ENCODE data around the gene SYNE1.

Gene SYNE1

DNA sequence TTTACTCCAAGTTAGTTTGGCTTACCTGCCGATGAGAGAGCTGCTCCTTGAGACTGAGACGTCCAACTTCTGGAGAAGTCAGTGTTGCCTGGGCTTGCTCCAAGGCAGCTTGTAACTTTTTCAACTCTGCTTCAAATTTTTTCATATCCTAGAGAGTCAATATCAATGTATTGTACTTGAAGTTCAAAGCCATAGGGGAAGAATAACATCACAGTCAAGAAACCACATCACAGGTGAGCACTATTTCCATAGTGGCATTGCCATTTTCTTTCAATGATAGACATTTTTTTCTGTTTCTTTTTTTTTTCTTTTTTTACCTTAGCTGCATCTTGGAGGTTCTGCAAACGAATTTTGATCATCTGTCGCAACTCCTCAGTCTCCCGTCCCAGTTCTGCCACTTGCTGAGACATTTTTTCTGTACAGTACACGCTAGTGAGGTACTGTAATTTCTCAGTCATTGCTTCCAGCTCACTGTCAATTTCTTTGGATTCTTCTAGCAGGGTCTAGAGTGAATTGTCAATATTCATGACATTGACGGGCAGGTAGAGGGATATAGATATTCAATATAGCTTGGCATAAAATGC is 326.7 kb downstream of the SYNE1 start:
- DNase-seq, result no peak

DNA sequence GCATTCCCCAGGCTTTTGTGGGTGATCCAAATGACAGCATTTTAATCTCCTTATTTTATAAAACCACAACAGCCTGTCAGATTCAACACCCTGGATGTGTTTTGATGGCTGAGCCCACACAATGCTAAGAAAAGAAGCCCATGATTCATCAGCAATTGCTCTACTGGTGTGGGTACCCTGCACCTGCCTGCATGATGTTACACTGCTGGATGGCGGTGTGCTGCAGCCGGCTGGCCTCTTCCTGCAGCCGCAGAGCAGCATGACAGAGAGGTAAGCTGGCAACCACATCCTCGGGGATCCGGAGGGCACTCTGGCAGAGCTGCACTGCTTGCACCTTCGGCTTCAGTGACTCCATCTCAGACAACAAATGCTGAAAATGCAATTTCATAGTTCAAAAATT is 327.5 kb downstream of the SYNE1 start:
- DNase-seq, result no peak

DNA sequence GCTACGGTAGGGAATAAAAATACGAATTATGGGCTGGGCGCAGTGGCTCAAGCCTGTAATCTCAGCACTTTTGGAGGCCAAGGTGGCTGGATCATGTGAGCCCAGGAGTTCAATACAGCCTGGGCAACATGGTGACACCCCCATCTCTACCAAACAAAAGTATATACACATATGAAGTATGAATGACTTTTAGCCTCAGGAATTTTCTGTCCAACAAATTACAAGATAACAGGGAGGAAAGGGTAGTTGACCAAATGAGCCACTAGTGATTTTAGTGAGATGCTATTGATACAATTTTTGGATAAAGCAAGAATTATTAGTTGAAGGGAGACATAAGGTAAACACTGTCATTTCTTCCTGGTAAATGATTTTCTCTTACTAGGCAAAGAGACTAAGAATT is 328.2 kb downstream of the SYNE1 start:
- no peak for DNase-seq

DNA sequence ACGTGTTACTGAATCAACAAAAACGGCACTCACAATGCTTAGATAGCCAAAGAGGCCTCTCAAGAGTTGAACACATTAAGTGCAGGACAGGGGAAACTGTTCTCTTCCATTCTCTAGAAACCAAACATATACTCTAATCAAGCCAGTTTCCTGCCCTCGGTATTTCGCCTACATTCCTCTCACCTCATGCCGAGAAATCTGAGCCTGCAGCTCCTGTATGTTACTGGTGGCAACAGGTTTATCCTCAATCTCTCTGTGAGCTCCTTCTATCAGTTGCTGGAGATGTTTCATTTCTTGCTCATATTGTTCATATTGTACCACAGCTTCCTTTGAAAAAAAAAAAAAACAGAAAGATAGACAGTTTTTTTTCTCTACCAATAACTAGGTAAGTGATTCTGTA is 328.9 kb downstream of the SYNE1 start:
- no peak for DNase-seq

DNA sequence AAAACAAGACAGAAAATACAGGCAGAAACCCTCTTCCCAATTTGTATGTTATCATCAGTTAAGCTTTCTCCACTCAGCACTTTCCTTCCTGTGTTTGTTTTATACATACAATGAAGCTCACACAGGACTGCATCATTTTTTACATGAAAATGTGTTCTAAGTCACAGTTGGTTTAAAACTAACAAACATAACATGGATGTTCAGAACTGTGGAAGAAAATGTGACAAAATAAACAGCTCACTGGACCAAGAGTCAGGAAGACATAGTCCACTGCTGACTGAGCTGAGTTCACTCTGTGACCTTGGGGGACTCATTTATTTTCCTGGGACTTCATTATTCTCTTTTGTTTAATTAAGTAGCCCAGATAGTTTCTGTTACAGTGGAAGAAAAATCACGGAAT is 331.5 kb downstream of the SYNE1 start:
- no peak for DNase-seq

DNA sequence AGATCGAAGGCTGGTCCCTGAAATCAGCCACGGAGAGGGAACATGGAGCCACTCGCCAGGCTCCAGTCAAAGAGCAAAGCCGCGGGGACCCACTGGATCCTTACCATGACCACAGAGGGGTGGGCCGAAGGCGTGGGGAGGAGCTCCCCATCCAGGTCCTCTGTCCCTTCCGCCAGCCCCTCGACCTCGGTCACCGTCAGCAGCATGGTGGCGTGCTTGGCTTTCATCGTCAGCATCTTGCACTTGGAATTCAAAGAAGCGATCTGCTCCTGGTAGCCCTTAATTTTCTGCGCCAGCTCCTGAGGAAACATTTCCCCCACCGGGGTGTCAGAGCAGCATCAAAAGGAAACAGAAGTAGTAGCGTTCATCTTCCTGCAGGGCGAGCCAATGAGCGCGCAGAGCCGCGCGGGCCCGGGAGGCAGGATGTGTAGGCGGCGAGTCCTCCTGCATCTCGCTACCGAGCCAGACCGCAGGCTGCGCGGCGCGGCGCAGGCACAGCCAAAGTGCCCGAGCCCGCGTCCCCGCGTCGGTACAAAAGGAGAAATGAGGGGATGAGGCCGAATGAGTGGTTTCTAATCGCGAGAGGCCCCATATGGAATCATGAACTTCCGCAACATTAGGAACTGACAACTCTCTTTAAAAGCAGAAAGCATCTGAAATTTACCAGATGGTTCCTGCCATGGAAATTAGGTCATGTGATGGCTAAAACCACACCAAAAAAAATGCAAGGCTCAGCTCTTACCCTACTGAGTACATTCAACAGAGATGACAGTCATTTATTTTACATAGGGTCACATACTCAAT is 335.2 kb downstream of the SYNE1 start:
- DNase-seq, result peak; percentile 87

DNA sequence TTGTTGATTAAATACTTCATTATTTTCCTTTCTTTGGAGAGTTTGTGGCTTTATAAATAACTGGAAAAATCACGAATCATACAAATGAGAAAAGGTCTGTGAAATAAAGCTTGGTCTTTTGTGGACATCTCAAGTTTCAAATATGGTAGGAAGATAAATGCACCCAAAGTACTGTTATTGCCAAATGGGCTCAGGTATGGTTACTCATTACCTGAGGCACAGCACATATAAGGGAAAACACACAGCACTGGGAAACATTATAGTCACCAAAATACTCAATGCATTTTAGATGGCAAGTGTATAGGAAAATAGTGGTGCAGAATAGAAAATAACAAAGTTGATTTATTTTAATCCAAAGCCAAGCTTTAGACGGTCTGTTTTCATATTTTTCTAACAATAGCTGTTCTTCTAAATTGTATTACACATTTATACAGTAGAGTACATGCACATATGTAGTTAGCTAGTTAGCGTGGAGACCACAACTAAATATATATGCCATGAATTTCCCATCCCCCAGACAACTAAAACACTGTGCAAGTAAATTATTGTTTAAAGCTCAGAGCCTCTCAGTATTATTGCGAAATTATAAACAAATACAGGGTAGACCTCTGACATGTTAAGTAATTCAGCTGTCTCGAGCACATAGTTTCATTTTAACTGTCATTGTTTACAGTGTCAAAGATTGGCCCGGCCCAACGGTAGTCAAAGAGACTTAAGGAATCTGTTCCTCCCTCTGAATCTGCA is 336.0 kb downstream of the SYNE1 start:
- no peak for DNase-seq

DNA sequence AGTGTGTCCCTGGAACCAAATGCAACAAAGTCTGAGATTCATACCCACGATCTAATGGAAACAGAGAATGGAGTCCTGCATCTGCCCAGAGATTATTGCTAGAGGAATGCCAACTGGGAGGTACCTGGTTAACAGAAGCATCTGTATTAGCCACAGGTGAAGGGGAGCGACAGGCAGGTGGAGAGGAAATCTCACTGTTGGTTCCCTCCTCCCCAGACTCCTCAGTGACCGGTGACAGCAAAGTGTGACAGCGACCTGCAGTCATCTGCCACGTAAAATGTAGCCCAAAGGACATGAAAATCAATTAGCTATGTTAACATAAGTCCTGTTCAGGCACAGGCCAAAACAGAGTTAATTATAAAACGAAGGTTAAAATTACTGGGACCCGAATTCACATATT is 336.6 kb downstream of the SYNE1 start:
- DNase-seq, result no peak

DNA sequence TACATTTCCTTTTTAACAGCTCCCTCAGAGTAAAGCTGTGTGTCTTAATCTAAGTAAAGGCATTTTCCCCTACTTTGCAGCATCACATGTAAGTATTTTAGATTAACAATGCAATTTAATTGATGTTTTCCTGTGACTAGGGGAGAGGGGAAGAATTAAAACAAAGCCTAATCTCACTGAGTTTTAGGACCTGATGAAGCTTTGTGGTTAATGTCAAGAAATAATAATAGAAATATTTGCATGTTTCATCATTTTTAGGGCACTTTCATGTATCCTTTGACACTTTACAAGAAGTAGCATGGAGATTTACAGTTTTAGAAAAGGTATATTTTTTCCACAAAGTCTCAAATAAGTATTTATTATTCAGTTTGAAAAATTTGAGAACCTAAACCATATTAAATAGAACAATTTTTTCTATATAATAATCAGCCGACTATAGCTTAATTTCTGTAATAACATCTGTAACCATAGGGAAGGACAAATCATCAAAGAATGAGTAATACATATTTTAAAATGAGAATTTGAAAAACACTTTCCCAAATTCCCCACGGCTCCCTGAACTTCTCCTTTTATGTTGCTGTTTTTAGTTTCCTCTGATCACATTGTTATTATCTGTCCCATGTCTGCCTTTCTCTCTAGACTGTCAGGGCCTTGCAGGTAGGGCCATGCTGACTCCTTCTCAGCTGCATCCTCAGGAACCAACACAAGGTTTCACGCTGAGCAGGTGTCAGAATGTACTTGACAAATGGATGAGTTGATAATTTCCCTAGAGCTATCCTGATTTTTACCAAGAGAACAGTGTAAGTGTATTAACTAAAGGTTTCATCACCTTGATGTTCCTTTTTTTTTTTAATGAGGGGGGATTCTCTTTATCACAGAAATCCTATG is 338.1 kb downstream of the SYNE1 start:
- no peak for DNase-seq

DNA sequence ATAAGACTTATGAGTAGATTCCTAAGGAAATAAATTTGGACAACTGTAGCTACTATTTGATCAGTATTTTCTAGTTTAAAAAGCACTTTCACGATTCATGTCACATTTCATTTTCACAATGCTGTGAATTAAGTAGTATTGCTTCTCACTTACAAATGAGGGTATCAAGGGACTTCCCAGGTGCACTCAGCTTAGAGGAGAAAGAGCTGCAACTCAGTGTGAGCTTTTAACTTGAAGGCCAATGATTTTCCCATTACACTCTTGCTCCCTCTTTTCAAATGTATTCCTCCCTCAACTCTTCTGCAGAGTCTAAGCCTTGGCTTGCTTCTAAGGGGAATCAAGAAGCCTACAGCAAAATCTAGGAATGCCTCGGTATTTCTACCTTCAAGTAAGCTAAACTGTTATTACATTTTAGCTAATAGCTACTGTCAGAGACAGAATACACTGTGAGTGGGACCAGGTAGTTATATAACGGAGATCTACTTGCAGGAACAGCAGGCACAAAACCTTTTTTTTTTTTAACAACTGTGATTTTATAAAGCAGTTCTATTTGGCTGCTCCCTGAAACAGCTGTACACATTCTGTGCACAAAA is 339.0 kb downstream of the SYNE1 start:
- DNase-seq, result no peak

DNA sequence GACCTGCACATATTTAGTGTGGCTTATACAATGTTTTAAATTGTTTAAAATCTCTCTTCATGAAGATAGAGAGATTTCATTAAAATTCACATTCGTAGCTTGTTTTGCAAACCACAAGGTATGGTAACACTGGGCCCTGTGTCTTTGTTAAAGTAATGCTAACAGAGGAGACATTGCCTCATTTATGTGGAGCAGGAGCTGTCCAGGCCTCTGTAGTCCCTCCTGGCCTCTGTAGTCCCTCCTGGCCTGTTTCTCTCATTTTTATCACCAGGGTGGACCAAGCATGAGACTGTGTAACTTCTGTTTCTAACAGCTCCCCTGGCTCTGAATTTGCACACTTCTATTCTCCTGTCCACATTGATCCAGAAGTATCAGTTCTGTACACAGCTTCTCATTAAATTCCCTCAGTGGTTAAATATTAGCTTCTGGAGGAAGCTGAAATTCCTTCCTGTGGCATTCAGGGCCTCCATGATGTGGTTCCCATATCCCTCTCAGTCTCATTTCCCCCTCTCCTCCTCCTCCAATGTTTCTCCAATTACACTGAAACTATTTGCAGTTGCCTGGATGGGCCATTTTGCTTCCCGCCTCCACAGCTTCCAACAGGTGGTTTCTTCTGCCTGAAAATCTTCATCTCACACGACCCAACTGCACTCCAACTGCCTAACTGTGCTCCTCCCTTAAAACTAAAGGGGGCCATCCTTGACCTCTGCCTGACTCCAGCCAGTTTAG is 340.4 kb downstream of the SYNE1 start:
- DNase-seq, result no peak

DNA sequence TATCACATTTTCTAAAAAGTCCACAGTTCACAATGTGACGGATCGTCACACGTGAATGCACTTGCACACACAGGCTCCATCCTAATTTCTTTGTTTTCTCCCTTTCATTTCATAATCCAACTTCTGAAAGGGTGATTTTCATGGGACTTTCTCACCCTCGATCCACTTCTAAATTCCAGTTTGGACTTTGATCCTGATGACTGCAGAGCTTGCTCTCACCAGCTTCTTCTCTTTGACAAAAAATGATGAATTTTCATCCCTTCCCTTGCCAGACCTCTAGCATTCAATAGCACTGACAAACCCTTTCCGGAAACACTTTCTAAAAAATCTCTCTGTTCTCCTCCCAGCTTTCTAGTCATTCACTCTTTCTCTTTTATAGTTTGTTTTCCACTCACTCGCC is 341.2 kb downstream of the SYNE1 start:
- no peak for DNase-seq

DNA sequence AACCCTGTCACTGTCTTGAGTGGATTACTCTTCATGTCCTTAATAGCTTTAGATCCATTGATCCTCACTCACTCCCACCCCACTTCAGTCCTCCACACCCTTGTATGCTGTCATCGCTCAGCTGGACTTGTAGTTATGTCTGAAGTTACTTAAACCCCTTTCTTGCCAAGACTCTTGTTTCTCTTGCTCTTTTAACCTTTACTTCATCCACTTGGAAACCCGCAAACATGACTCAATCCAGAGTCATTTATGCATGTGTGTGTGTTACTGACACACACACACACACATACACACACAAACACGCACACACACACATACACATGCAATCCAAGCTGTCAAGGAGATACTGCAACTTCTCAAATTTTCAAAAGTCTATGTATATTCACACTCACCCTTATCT is 341.8 kb downstream of the SYNE1 start:
- DNase-seq, result peak; percentile 75

DNA sequence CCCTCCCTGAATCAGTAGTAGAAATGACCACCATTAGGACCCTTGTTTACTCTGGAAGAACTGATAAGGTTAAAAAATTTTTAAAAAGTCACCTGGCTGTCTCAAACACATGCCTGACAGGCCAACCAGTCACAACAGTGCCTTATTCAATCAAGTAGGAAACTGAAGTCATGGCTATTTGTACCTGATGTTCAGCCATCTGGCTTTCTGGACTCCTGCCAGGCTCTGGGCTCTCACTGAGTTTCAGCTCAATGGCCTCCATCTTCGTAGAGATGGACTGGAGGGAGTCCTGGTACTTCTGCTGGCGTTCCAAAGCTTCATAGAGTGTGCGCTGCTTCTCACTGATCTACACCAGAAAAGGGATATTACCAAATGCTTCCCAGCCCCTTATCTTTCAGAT is 343.8 kb downstream of the SYNE1 start:
- DNase-seq, result no peak

DNA sequence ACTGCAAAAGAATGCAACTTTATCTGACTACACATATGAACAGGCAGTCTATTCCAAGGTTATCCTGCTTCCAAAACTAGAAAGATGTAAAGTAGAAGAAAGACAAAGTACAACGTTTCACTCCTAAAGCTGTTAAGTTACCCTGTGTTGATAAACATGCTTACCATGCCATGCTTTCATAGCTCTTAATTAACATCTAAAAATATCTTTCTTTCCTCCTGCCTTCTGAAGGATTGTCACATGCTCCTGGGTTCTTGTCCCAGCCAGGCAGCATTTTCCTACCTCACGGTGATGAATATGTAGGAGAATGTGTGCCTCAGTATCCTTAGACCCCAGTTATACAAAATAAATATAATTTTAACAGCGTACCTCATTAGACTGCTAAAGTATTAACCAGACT is 344.6 kb downstream of the SYNE1 start:
- no peak for DNase-seq

DNA sequence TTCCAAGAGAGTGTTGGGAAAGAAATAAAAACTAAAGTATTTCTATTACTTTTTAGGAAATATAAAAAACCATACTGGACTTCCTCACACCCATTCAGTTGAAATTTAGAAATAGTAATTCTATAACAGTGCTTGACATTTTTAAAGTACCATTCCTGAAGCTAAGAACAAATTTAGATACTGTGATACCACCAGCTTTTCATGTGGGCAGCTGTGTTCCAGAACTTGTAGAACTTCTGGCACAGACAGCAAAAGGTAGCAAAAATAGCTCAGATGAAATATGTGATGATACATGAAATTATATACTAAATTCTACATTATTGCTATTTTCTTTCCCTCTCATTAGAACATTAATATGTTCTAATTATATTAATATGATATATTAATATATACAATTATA is 346.5 kb downstream of the SYNE1 start:
- no peak for DNase-seq

DNA sequence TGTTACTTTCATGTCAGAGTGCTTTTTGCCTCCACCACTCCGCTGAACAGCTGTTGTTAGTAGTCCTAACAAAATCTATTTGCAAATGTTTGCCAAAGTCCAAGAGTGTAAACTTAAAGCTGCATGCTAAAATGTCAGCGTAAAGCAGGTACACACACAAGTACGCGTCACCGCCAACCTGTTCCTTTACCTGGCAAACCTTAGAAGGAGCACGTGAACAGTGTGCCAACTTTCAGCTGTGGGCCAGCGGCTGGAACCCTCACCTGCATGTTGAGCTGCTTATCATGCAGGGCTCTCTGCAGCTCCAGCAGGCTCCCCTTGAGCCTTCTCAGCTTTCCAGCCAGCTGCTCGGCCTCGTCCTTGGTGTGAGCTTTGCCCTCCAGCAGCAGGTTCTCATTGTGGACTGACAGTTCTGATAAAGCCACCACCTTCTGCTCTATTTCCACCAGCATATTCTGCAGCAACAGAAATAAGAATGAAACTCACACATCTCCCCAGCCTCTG is 359.3 kb downstream of the SYNE1 start:
- no peak for DNase-seq

DNA sequence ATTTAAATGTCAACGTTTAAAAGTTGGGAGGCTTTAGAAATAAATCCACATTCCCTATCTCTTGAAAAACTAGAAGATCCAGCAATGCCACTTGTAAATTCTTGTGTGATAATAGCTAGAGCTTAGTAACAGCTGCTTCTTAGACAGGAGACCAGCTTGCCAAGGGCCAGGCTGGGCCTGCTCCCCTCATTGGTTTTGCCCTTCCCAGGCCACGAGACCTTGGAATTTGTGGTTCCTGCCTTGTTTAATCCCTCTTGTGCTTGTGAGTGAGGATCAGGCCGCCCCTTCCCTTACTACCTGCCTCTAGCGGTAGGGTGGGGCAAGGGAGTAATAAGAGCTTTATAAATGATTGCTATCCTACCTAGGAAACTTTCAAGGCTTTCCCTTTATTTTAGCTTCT is 363.5 kb downstream of the SYNE1 start:
- no peak for DNase-seq

DNA sequence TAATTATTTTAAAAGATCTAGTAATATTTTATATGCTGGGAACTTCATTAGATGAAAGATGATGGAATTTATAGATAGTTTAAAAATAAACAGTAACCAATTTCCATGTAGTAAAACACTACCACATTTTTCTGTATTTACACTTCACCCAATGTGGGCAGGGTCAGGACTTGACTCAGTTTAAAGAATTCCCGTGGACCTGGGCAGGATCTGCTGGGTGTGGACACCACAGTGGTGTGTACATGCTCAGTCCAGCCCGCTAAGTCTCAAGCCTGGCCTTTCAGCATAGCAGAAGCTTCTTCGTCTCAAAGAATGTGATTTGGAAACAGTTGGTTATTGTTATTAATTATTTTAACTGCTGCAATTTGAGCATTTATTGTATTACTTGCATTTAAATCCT is 364.2 kb downstream of the SYNE1 start:
- DNase-seq, result peak; percentile 19

DNA sequence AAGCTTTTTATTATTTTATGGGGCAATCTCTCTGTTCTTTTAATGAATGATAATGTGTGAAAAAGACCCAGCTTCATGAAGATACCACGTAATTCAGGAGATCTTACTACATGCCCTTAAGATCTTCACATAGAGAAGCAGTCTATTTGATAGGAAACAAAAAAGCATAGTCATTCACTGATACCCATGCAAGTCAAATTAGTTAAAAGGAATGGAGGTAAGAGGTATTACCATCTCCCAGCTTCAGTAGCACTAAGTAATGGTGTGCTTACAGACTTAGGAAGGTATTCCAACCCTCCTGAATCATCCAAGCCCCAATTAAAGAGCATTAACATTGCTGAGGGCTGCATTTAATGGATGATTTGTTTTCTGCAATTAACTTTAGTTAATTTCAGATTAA is 364.7 kb downstream of the SYNE1 start:
- no peak for DNase-seq

DNA sequence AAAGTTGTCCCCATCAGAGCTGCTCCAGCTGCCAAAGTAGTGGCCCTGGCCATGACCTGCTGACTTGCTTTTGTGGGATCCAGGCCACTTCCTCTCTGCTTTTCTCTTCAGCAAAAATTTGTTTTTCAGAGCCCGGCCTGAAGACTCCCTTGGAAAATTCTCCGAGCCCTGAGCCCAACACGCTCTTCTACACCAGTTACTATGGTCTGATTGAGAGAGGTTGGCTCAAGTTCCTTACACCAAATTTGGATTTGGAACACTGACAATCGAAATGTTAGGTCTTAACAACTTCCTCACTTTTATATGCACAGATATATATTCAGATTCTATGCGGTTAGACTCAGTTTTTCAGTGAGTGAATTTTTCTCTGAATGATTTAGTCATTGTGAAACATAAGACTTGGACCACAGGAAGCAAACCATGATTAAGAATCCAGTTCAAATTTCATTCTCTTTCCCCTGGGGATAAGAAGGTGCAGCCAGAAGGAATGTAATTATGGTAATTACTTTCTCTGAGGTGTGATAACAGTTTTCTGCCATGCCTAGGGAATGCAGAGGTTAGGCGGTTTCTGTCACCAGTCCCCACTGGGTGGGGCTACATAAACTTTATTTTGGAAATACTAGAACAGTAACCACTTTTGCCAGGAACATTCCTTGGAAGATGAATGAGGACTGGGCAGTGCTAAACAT is 365.2 kb downstream of the SYNE1 start:
- peak; percentile 68 for DNase-seq
